HepG2 (cell line): ENCODE measurements around the gene INSYN2B. TPM values are rescaled to one million over a fixed set of nuclear protein-coding genes. Genes with fewer than 3 reads are reported as not detected.

Source experiments
- ATAC-seq: fragments of 200-7000 bp; cut with Tn5 transposase; 3 replicates; pipeline ENCODE4 v1.9.1; 2020; ENCODE audit warnings: mild to moderate bottlenecking, moderate library complexity
- BruUV-seq: library from RNA; stranded (reverse); fragments of 400-500 nt; replicated peaks from 2 replicates; lab custom pipeline; 2021; lab: Mats Ljungman, UMichigan
- CTCF ChIA-PET: fragments of 300-600 bp; formaldehyde crosslinking; extraction: SDS; loops from one replicate; lab custom pipeline; 2021; ENCODE audit warnings: low total read pairs, inconsistent platforms, low intra/inter-chr PET ratio; lab: Yijun Ruan, JAX
- POLR2A ChIA-PET: fragments of 350-600 bp; sonication (Branson Sonifier 250); formaldehyde crosslinking; loops from one replicate; lab custom pipeline; 2020; ENCODE audit warnings: antibody characterized with exemption, inconsistent platforms; lab: Yijun Ruan, JAX
- DNase-seq: peaks from one replicate; pipeline ENCODE4 v3.0.0-alpha.2; 2015; ENCODE audit warnings: low spot score
- FAIRE-seq: peaks from 3 replicates; lab custom pipeline; 2011; peaks lifted over from hg19 to GRCh38; lab: Jason Lieb, UNC
- H2AFZ ChIP-seq: one replicate; pipeline ENCODE4 v1.6.1; 2011; ENCODE audit warnings: low read length, inconsistent platforms
- H3K27ac ChIP-seq: fragments of 300-600 bp; 3 replicates; pipeline ENCODE4 v1.8.0; 2011; ENCODE audit warnings: mixed run types, mild to moderate bottlenecking, mixed read lengths, low read length, inconsistent platforms; ENCODE audit not compliant: insufficient read depth; ENCODE audit errors: extremely low read length
- H3K27me3 ChIP-seq, 2 experiments: fragments of 200-600 bp in 1 of 2; 2 replicates in 1 of 2; 3 replicates in 1 of 2; pipeline versions ENCODE4 v1.6.0 to v1.8.0; 2011; ENCODE audit warnings: low read length in 2 of 2, mild to moderate bottlenecking in 2 of 2, moderate library complexity in 2 of 2, inconsistent platforms in 1 of 2; ENCODE audit not compliant: insufficient read depth in 2 of 2, control insufficient read depth in 1 of 2
- H3K36me3 ChIP-seq, 2 experiments: fragments of 200-600 bp in 1 of 2; replicated peaks in 1 of 2; 2 replicates in 1 of 2; 3 replicates in 1 of 2; pipeline versions ENCODE4 v1.5.1 to v1.8.0; 2011; ENCODE audit warnings: low read length in 2 of 2, inconsistent platforms in 1 of 2; ENCODE audit not compliant: insufficient read depth in 2 of 2, control insufficient read depth in 1 of 2
- H3K4me1 ChIP-seq: 2 replicates; pipeline ENCODE4 v1.5.1; 2012; ENCODE audit warnings: low read length, inconsistent platforms; ENCODE audit not compliant: insufficient read depth
- H3K4me2 ChIP-seq: 2 replicates; pipeline ENCODE4 v1.6.0; 2011; ENCODE audit warnings: low read depth, low read length, inconsistent platforms
- H3K4me3 ChIP-seq, 3 experiments: fragments of 200-600 bp in 1 of 3; sonication (generic), shearing (Covaris generic) in 1 of 3; replicated peaks in 1 of 3; 2 replicates each; pipeline ENCODE4 v1.5.1; 2011 to 2016; ENCODE audit warnings: low read length in 3 of 3, inconsistent platforms in 2 of 3, low read depth in 2 of 3, mild to moderate bottlenecking in 2 of 3, control low read depth in 1 of 3, mixed read lengths in 1 of 3; ENCODE audit not compliant: insufficient read depth in 1 of 3
- H3K79me2 ChIP-seq: one replicate; pipeline ENCODE4 v1.6.1; 2011; ENCODE audit warnings: low read length, inconsistent platforms; ENCODE audit not compliant: insufficient read depth
- H3K9ac ChIP-seq: 2 replicates; pipeline ENCODE4 v1.6.0; 2011; ENCODE audit warnings: mild to moderate bottlenecking, low read depth, low read length, inconsistent platforms; ENCODE audit not compliant: insufficient read depth
- H3K9me3 ChIP-seq: 2 replicates; pipeline ENCODE4 v1.5.1; 2012; ENCODE audit warnings: mild to moderate bottlenecking, low read length
- H4K20me1 ChIP-seq: 2 replicates; pipeline ENCODE4 v1.6.0; 2011; ENCODE audit warnings: inconsistent platforms, mild to moderate bottlenecking, low read length, moderate library complexity; ENCODE audit not compliant: insufficient read depth
- CC2D1A ChIP-seq: sonication (generic); formaldehyde crosslinking; IDR thresholded peaks from 2 replicates; pipeline ENCODE4 v1.8.1; 2023; ENCODE audit warnings: mild to moderate bottlenecking, missing genetic modification reagents
- CEBPB ChIP-seq: IDR thresholded peaks from 2 replicates; pipeline ENCODE4 v1.6.1; 2011; ENCODE audit warnings: low read depth, low read length, improper control_type of control experiment, borderline replicate concordance
- E2F2 ChIP-seq: sonication (generic); formaldehyde crosslinking; IDR thresholded peaks from 2 replicates; pipeline ENCODE4 v1.4.0; 2020; ENCODE audit warnings: missing genetic modification reagents, borderline replicate concordance
- HOXA3 ChIP-seq: sonication (generic); formaldehyde crosslinking; IDR thresholded peaks from 2 replicates; pipeline ENCODE4 v1.5.0; 2020; ENCODE audit warnings: missing genetic modification reagents
- MXD3 ChIP-seq: IDR thresholded peaks from 2 replicates; pipeline ENCODE4 v1.6.1; 2016; ENCODE audit warnings: mild to moderate bottlenecking, missing biosample characterization, missing genetic modification reagents
- PBX2 ChIP-seq: IDR thresholded peaks from 2 replicates; pipeline ENCODE4 v1.6.1; 2016; ENCODE audit warnings: control low read depth
- PHF21A ChIP-seq: sonication (generic); formaldehyde crosslinking; IDR thresholded peaks from 2 replicates; pipeline ENCODE4 v1.5.0; 2020; ENCODE audit warnings: mild to moderate bottlenecking, missing genetic modification reagents
- RFX1 ChIP-seq: fragments of 450-650 bp; IDR thresholded peaks from 2 replicates; pipeline ENCODE4 v1.6.1; 2017
- SATB2 ChIP-seq: sonication (generic); formaldehyde crosslinking; IDR thresholded peaks from 2 replicates; pipeline ENCODE4 v1.5.0; 2020; ENCODE audit warnings: missing genetic modification reagents
- XRCC5 ChIP-seq: fragments of 200-400 bp; formaldehyde crosslinking; optimal IDR thresholded peaks from 2 replicates; pipeline ENCODE3; 2017; ENCODE audit warnings: mild to moderate bottlenecking, low read length
- ZBTB3 ChIP-seq: sonication (generic); formaldehyde crosslinking; IDR thresholded peaks from 2 replicates; pipeline ENCODE4 v1.4.0; 2020; ENCODE audit warnings: low read depth, mild to moderate bottlenecking, moderate library complexity, missing genetic modification reagents, borderline replicate concordance
- ZFAT ChIP-seq: sonication (generic); formaldehyde crosslinking; conservative IDR thresholded peaks from 2 replicates; pipeline ENCODE4 v1.8.1; 2023; ENCODE audit warnings: missing genetic modification reagents, inconsistent platforms
- ZKSCAN5 ChIP-seq: sonication (generic); formaldehyde crosslinking; IDR thresholded peaks from 2 replicates; pipeline ENCODE4 v1.5.1; 2020; ENCODE audit warnings: mild to moderate bottlenecking, missing genetic modification reagents
- ZMYM2 ChIP-seq: sonication (generic); formaldehyde crosslinking; IDR thresholded peaks from 2 replicates; pipeline ENCODE4 v1.8.0; 2022; ENCODE audit warnings: mild to moderate bottlenecking, missing genetic modification reagents
- ZNF12 ChIP-seq: sonication (generic); formaldehyde crosslinking; IDR thresholded peaks from 2 replicates; pipeline ENCODE4 v1.5.0; 2020; ENCODE audit warnings: missing genetic modification reagents
- ZNF296 ChIP-seq: sonication (generic); formaldehyde crosslinking; conservative IDR thresholded peaks from 2 replicates; pipeline ENCODE4 v1.5.0; 2020; ENCODE audit warnings: mild to moderate bottlenecking, missing genetic modification reagents
- ZNF660 ChIP-seq: sonication (generic); formaldehyde crosslinking; IDR thresholded peaks from 2 replicates; pipeline ENCODE4 v1.5.1; 2020; ENCODE audit warnings: mild to moderate bottlenecking, low read depth, missing genetic modification reagents, borderline replicate concordance
- ZNF749 ChIP-seq: sonication (generic); formaldehyde crosslinking; IDR thresholded peaks from 2 replicates; pipeline ENCODE4 v1.8.0; 2022; ENCODE audit warnings: mild to moderate bottlenecking, missing genetic modification reagents, moderate library complexity, borderline replicate concordance
- WGBS: methylation state at CpG from one replicate; pipeline ENCODE4 v1.1.6; 2017; ENCODE audit warnings: low lambda C conversion rate; 5-methylcytosine and 5-hydroxymethylcytosine counted together
- in situ Hi-C: cut with HindIII; loops from 2 replicates; pipeline ENCODE4 v1.10.0; 2017; ENCODE audit warnings: low pct_unique_long_range_greater_than_20kb; ENCODE audit not compliant: extremely low pct_ligation_motif_present
- intact Hi-C: fragments of 100-400 bp; cut with micrococcal nuclease; formaldehyde crosslinking; loops from one replicate; pipeline ENCODE4 v1.10.0; 2022; ENCODE audit not compliant: unreplicated experiment
- polyA plus RNA-seq, 8 experiments: library from polyadenylated mRNA; depleted of rRNA in 3 of 8; stranded (reverse) in 7 of 8; unstranded in 1 of 8; fragments of >200 nt; fragmentation: Illumina TruSeq in 4 of 8; extraction: Trizol in 4 of 8; gene quantifications; 2 replicates each; pipeline versions ENCODE4 v1.2.1 to v1.2.3, GENCODE V29; 2011 to 2016; ENCODE audit warnings: low read depth in 4 of 8, missing spikeins in 1 of 8, mixed read lengths in 1 of 8; ENCODE audit not compliant: insufficient read depth in 1 of 8
- total RNA-seq, 5 experiments: library from RNA; depleted of rRNA; stranded (reverse); fragments of >200 nt; fragmentation: Illumina TruSeq; extraction: Trizol; gene quantifications; 2 replicates each; pipeline ENCODE4 v1.2.3, GENCODE V29; 2016; ENCODE audit warnings: low read depth in 1 of 5

The INSYN2B gene
- total and polyA plus RNA-seq, 2 of the 13 experiments (the other 11 are each of a cell fraction or from before 2014, with no cell fraction given) = not detected

GRCh38 chr5:169988947-169989346 lies 8.7 kb upstream of the INSYN2B start:
- DNase-seq = no peak
- Histone ChIP-seq H4K20me1 (no peaks in the 10 kb centered on the region), H3K27ac (no peak overlapping the region), H3K4me2 (no peak overlapping the region), H3K36me3 (no peaks in the 10 kb centered on the region), H2AFZ (no peak overlapping the region), H3K9ac (no peak overlapping the region), H3K4me1 (no peaks in the 10 kb centered on the region)
- in situ Hi-C loops = no loop called here
- ChIA-PET CTCF (no interaction called here), POLR2A (no interaction called here)
- no TSS peak for BruUV-seq
- FAIRE-seq = no peak
- TF ChIP-seq RFX1 = no peak
- no peak for TF ChIP-seq ZBTB3 (CRISPR knock-in tag)
- no peak for TF ChIP-seq SATB2 (CRISPR knock-in tag)
- no peak for TF ChIP-seq E2F2 (CRISPR knock-in tag)
- TF ChIP-seq ZNF296 (CRISPR knock-in tag) = no peak
- TF ChIP-seq HOXA3 = no peak
- no peak for TF ChIP-seq PBX2 (CRISPR knock-in tag)
- TF ChIP-seq ZMYM2 (CRISPR knock-in tag) = no peak
- TF ChIP-seq MXD3 = no peak
- TF ChIP-seq PHF21A = no peak
- no peak for TF ChIP-seq ZNF12 (CRISPR knock-in tag)
- TF ChIP-seq ZKSCAN5 (CRISPR knock-in tag) = no peak
- no peak for TF ChIP-seq ZNF749 (CRISPR knock-in tag)
- no peak for TF ChIP-seq CEBPB
- no peak for TF ChIP-seq CC2D1A (CRISPR knock-in tag)
- no peak for TF ChIP-seq ZNF660 (CRISPR knock-in tag)
- no peak for TF ChIP-seq ZFAT (CRISPR knock-in tag)
- no peak for TF ChIP-seq XRCC5
- TF ChIP-seq, all 625 proteins: peak for 0
- H3K79me2 ChIP-seq = no peaks in the 10 kb centered on the region
- intact Hi-C loops = no loop called here
- ATAC-seq = no peak
- 4% methylated on average over 1 of the region's 1 CpG for whole genome bisulfite sequencing
- no peak overlapping the region for H3K4me3 ChIP-seq
- H3K9me3 ChIP-seq = no peaks in the 10 kb centered on the region
- peaks cover 0 to 3% of the 10 kb centered on the region in 2 experiments; a peak in 1 of 5 replicates for H3K27me3 ChIP-seq
